Osteoblast (primary cell): ENCODE data around the gene ZC3H14. TPM values are rescaled to one million over a fixed set of nuclear protein-coding genes. Genes with fewer than 3 reads are reported as not detected.

ENCODE experiments used
- DNase-seq: peaks from one replicate; pipeline ENCODE4 v3.0.0; 2011; ENCODE audit warnings: low spot score, mixed read lengths; ENCODE audit not compliant: insufficient read length; ENCODE audit errors: missing footprints
- H2AFZ ChIP-seq: 2 replicates; pipeline ENCODE4 v1.6.0; 2011; ENCODE audit warnings: mild to moderate bottlenecking, low read length
- H3K27ac ChIP-seq: 2 replicates; pipeline ENCODE4 v1.5.1; 2011; ENCODE audit warnings: mild to moderate bottlenecking, low read depth, low read length, moderate library complexity
- H3K27me3 ChIP-seq: 2 replicates; pipeline ENCODE4 v1.6.0; 2012; ENCODE audit warnings: mild to moderate bottlenecking, control low read depth, inconsistent platforms, low read length, moderate library complexity; ENCODE audit not compliant: insufficient read depth
- H3K36me3 ChIP-seq: 2 replicates; pipeline ENCODE4 v1.5.1; 2011; ENCODE audit warnings: mild to moderate bottlenecking, low read length, control low read depth, moderate library complexity; ENCODE audit not compliant: insufficient read depth
- H3K4me1 ChIP-seq: 2 replicates; pipeline ENCODE4 v1.5.1; 2011; ENCODE audit warnings: mild to moderate bottlenecking, low read length, control low read depth, moderate library complexity; ENCODE audit not compliant: insufficient read depth
- H3K4me2 ChIP-seq: 2 replicates; pipeline ENCODE4 v1.6.0; 2011; ENCODE audit warnings: mild to moderate bottlenecking, low read length; ENCODE audit not compliant: insufficient read depth
- H3K4me3 ChIP-seq: fragments of 200-600 bp; sonication (generic); 3 replicates; pipeline ENCODE4 v1.5.1; 2012; ENCODE audit warnings: mild to moderate bottlenecking, low read length, inconsistent platforms; ENCODE audit not compliant: insufficient read depth
- H3K79me2 ChIP-seq: 2 replicates; pipeline ENCODE4 v1.6.0; 2012; ENCODE audit warnings: mild to moderate bottlenecking, low read length, control low read depth, inconsistent platforms; ENCODE audit not compliant: insufficient read depth
- H3K9me3 ChIP-seq: 2 replicates; pipeline ENCODE4 v1.5.1; 2011; ENCODE audit warnings: low read depth, low read length, control low read depth
- H4K20me1 ChIP-seq: 2 replicates; pipeline ENCODE4 v1.6.0; 2012; ENCODE audit warnings: mild to moderate bottlenecking, low read length, control low read depth; ENCODE audit not compliant: insufficient read depth
- CTCF ChIP-seq: IDR thresholded peaks from 2 replicates; pipeline ENCODE4 v1.5.1; 2011; ENCODE audit warnings: mild to moderate bottlenecking, low read depth, low read length, moderate library complexity; ENCODE audit errors: extremely low read depth
- small RNA-seq: library from RNA; depleted of rRNA; stranded (forward); fragments of <200 nt; gene quantifications from one replicate; pipeline ENCODE3, GENCODE V24; 2012
- total RNA-seq: library from RNA; depleted of rRNA; stranded (reverse); fragments of >200 nt; gene quantifications from 2 replicates; pipeline ENCODE4 v1.2.3, GENCODE V29; 2012

Gene ZC3H14
- total RNA-seq, 1 donor, result 74.6 TPM

DNA sequence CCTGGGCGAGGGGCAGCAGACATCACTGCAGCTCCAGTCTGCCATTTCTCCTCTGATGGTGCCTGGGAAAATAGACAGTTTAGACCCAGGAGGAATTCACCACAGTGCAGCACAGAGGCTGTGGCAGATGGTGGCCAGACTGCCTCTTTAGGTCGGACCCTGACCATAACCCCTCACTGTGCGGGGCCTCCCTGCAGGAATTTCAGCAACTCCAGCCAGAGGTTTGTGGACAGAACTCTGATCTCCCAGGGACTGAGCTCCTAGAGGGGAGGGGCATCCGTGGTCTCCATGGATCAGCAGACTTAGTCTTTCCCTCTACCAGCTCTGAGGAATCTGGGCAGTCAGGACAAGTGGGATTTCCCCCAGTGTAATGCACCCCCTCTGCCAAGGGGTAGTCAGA lies 106.5 kb downstream of the ZC3H14 start:
- Histone ChIP-seq H3K36me3 (no peaks in the 10 kb centered on the region), H2AFZ (no peak overlapping the region), H3K27ac (no peak overlapping the region), H3K4me2 (no peak overlapping the region), H4K20me1 (no peaks in the 10 kb centered on the region), H3K4me3 (no peak overlapping the region), H3K4me1 (no peaks in the 10 kb centered on the region), H3K9me3 (no peaks in the 10 kb centered on the region), H3K27me3 (no peaks in the 10 kb centered on the region), H3K79me2 (no peaks in the 10 kb centered on the region)
- no peak for DNase-seq
- no peak for TF ChIP-seq CTCF

Small RNA genes within 50 kb of the gene (small RNA-seq; reads per million reads assigned to genes)
- not detected for gene RNU4-22P

Other genes with a start within 250 kb of the ZC3H14 start
- under 0.01 TPM in 2 replicates for gene KCNK10, start 239.8 kb upstream of the ZC3H14 start, total RNA-seq
- gene SPATA7, start 177.4 kb upstream of the ZC3H14 start, total RNA-seq, result 21.4 and 29.2 TPM in 2 replicates
- gene PTPN21, start 8.0 kb upstream of the ZC3H14 start, total RNA-seq, result 17.4 and 18.0 TPM in 2 replicates
- gene EML5, start 229.9 kb downstream of the ZC3H14 start, total RNA-seq, result under 0.01 TPM in 2 replicates